Measurements from ENCODE around the gene SPIN2B. TPM values are rescaled to one million over a fixed set of nuclear protein-coding genes. Genes with fewer than 3 reads are reported as not detected.
A peak's percentile ranks its signal among the peaks of the same experiment; 100 is the strongest.
"Not testable (repeated sequence)": the region's sequence is repeated elsewhere in the genome, so short reads cannot be mapped to it uniquely, and the experiment has no call there.

The SPIN2B gene
- total and polyA plus RNA-seq, 2 donors (not counting 1 experiment from before 2014, with no cell fraction given), result 10.4 to 10.6 TPM

DNA sequence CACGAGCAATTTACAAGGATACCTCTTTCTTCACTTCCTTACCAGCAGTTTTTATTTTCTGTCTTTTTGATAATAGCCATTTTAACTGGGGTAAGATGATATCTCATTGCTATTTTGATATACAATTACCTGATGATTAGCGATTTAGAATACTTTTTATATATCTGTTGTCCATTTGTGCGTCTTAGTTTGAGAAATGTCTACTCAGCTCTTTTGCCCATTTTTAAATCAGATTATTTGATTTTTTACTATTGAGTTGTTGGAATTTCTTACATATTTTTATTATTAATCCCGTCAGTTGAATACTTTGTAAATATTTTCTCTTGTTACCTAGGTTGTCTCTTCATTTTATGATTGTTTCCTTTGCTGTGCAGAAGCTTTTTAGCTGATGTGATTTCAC, 17.3 kb upstream of the SPIN2B start:
- TF ChIP-seq, protein P1, sequence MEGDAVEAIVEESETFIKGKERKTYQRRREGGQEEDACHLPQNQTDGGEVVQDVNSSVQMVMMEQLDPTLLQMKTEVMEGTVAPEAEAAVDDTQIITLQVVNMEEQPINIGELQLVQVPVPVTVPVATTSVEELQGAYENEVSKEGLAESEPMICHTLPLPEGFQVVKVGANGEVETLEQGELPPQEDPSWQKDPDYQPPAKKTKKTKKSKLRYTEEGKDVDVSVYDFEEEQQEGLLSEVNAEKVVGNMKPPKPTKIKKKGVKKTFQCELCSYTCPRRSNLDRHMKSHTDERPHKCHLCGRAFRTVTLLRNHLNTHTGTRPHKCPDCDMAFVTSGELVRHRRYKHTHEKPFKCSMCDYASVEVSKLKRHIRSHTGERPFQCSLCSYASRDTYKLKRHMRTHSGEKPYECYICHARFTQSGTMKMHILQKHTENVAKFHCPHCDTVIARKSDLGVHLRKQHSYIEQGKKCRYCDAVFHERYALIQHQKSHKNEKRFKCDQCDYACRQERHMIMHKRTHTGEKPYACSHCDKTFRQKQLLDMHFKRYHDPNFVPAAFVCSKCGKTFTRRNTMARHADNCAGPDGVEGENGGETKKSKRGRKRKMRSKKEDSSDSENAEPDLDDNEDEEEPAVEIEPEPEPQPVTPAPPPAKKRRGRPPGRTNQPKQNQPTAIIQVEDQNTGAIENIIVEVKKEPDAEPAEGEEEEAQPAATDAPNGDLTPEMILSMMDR (conservative IDR thresholded peaks at IDR 0.05 in 1 of 2, IDR thresholded peaks at IDR 0.05 in 1 of 2; ENCODE audit: low read depth in 1 of 2, low read length in 2 of 2), result no peak
- no peak for TF ChIP-seq EZH2 (IDR thresholded peaks at IDR 0.05; ENCODE audit: low read length, missing control alignments)
- DNase-seq (ENCODE audit: low read depth in 2 of 2), result no peak
- Histone ChIP-seq H3K9me3 (ENCODE audit: control insufficient read depth, insufficient read depth, low read depth, low read length) (no peaks in the 10 kb centered on the region), H3K4me3 (replicated peaks in 1 of 4; ENCODE audit: control extremely low read depth in 1 of 4, insufficient read depth in 1 of 4, low read depth in 3 of 4, low read length in 4 of 4) (no peak overlapping the region), H3K36me3 (ENCODE audit: control insufficient read depth, insufficient read depth, low read length) (no peaks in the 10 kb centered on the region), H3K79me2 (ENCODE audit: control insufficient read depth, insufficient read depth, low read length) (no peaks in the 10 kb centered on the region), H4K20me1 (ENCODE audit: control insufficient read depth, extremely low read depth, insufficient read depth, low read length) (no peaks in the 10 kb centered on the region), H3K9ac (ENCODE audit: insufficient read depth, low read length) (no peak overlapping the region), H2AFZ (ENCODE audit: low read length) (no peak overlapping the region), H3K4me2 (ENCODE audit: extremely low read depth, insufficient read depth, low read length) (no peak overlapping the region), H3K4me1 (ENCODE audit: control insufficient read depth, extremely low read depth, insufficient read depth, low read length) (no peaks in the 10 kb centered on the region), H3K27ac (ENCODE audit: insufficient read depth, low read length) (no peak overlapping the region), H3K27me3 (ENCODE audit: control insufficient read depth, insufficient read depth, low read length) (no peaks in the 10 kb centered on the region)

DNA sequence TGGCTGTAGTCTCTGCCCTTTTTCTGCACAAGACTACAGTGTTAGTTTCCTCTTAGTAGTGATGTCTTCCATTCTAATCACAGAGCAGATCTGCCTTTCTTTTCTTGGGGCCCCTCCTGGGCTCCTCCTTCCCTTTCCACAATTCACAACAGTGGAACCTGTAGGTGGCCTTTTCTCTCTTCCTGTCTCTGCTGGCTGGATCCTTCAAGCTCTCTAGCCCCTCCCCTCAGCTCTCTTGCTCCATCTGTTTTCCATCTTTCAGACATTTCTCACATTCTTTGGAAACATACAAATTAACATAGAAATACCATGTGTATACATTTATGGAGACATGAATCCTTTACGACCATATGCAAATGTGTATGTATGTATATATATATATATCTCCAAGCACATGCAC, 16.2 kb upstream of the SPIN2B start:
- Histone ChIP-seq H3K4me3 (replicated peaks in 1 of 4; ENCODE audit: control extremely low read depth in 1 of 4, insufficient read depth in 1 of 4, low read depth in 3 of 4, low read length in 4 of 4) (peak overlapping the region in 2 of 4 experiments; percentile 32 to 48), H3K79me2 (ENCODE audit: control insufficient read depth, insufficient read depth, low read length) (no peaks in the 10 kb centered on the region), H3K4me2 (ENCODE audit: extremely low read depth, insufficient read depth, low read length) (no peak overlapping the region), H3K9ac (ENCODE audit: insufficient read depth, low read length) (no peak overlapping the region), H3K4me1 (ENCODE audit: control insufficient read depth, extremely low read depth, insufficient read depth, low read length) (no peaks in the 10 kb centered on the region), H4K20me1 (ENCODE audit: control insufficient read depth, extremely low read depth, insufficient read depth, low read length) (no peaks in the 10 kb centered on the region), H3K9me3 (ENCODE audit: control insufficient read depth, insufficient read depth, low read depth, low read length) (no peaks in the 10 kb centered on the region), H3K36me3 (ENCODE audit: control insufficient read depth, insufficient read depth, low read length) (no peaks in the 10 kb centered on the region), H3K27me3 (ENCODE audit: control insufficient read depth, insufficient read depth, low read length) (no peaks in the 10 kb centered on the region), H3K27ac (ENCODE audit: insufficient read depth, low read length) (no peak overlapping the region), H2AFZ (ENCODE audit: low read length) (peak overlapping the region; percentile 31)
- TF ChIP-seq EZH2 (IDR thresholded peaks at IDR 0.05; ENCODE audit: low read length, missing control alignments), result no peak
- TF ChIP-seq, protein P1 (conservative IDR thresholded peaks at IDR 0.05 in 1 of 2, IDR thresholded peaks at IDR 0.05 in 1 of 2; ENCODE audit: low read depth in 1 of 2, low read length in 2 of 2), result no peak
- peak; percentile 6 to 19 for DNase-seq (ENCODE audit: low read depth in 2 of 2)

DNA sequence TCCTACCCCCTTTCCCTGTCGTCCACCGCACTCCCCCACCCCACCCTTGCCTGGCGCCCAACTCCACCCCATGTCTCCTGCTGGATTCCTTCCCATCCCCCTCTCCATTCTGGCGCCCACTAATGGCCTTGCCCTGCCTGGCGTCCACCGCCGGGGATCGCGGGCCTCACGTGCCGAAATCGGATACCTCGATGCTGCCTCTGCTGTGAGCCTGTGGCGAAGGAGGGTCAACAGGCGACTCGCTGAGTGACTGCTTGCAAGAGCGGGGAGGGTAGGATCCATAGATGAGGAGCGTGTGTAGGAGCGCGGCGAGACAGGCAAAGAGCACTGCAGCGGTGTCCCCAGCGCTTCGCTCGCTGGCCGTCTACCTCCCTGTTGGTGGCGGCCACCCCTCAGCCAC, 15.7 kb upstream of the SPIN2B start, which contains the start of gene SPIN2A:
SPIN2A (minus strand) TSS at position 325 of the 400 bp plus-strand sequence. CDS start 800 bp downstream, outside the sequence.
- not testable (repeated sequence) for H3K27me3 ChIP-seq (ENCODE audit: control insufficient read depth, insufficient read depth, low read length); H4K20me1 ChIP-seq (ENCODE audit: control insufficient read depth, extremely low read depth, insufficient read depth, low read length); H3K36me3 ChIP-seq (ENCODE audit: control insufficient read depth, insufficient read depth, low read length); H3K9ac ChIP-seq (ENCODE audit: insufficient read depth, low read length); H3K4me1 ChIP-seq (ENCODE audit: control insufficient read depth, extremely low read depth, insufficient read depth, low read length); H3K9me3 ChIP-seq (ENCODE audit: control insufficient read depth, insufficient read depth, low read depth, low read length); H3K27ac ChIP-seq (ENCODE audit: insufficient read depth, low read length); H3K79me2 ChIP-seq (ENCODE audit: control insufficient read depth, insufficient read depth, low read length)
- Histone ChIP-seq H3K4me3 (replicated peaks in 1 of 4; ENCODE audit: control extremely low read depth in 1 of 4, insufficient read depth in 1 of 4, low read depth in 3 of 4, low read length in 4 of 4) (peak within 1 kb of the TSS in 2 of 4 experiments; percentile 32 to 48), H2AFZ (ENCODE audit: low read length) (peak within 1 kb of the TSS; percentile 31), H3K4me2 (ENCODE audit: extremely low read depth, insufficient read depth, low read length) (peak within 1 kb of the TSS; percentile 59)
- peak; percentile 16 to 29 for DNase-seq (ENCODE audit: low read depth in 2 of 2)

DNA sequence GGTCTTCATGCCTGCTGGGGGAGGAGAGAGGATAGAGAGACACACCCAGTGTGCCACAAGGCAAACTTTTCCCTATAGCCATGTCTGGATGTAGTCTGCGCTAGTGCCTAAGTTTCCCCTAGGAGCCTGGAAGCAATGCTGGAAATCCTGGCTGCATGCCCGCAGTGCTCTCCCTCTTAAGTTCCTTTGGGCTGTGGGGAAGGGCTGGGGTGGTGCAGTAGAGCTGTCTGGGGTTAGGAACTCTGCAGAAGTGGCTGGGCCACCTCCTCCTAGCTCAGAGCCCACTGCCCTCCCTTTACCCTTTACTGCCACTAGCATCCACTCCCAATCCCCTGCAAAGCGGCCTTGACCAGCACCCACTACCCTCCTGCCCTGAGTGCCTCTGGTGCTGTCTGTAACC, 15.2 kb upstream of the SPIN2B start:
- not testable (repeated sequence) for H3K4me2 ChIP-seq (ENCODE audit: extremely low read depth, insufficient read depth, low read length); H3K27me3 ChIP-seq (ENCODE audit: control insufficient read depth, insufficient read depth, low read length); H3K27ac ChIP-seq (ENCODE audit: insufficient read depth, low read length); H3K79me2 ChIP-seq (ENCODE audit: control insufficient read depth, insufficient read depth, low read length); H4K20me1 ChIP-seq (ENCODE audit: control insufficient read depth, extremely low read depth, insufficient read depth, low read length); H3K9ac ChIP-seq (ENCODE audit: insufficient read depth, low read length); DNase-seq (ENCODE audit: low read depth in 2 of 2); H3K36me3 ChIP-seq (ENCODE audit: control insufficient read depth, insufficient read depth, low read length); H2AFZ ChIP-seq (ENCODE audit: low read length); H3K9me3 ChIP-seq (ENCODE audit: control insufficient read depth, insufficient read depth, low read depth, low read length); H3K4me1 ChIP-seq (ENCODE audit: control insufficient read depth, extremely low read depth, insufficient read depth, low read length)
- H3K4me3 ChIP-seq (replicated peaks in 1 of 4; ENCODE audit: control extremely low read depth in 1 of 4, insufficient read depth in 1 of 4, low read depth in 3 of 4, low read length in 4 of 4), result peak overlapping the region in 1 of 4 experiments; percentile 48
